Uterus (tissue), 4 donors: ENCODE measurements around the gene SDK2. TPM values are rescaled to one million over a fixed set of nuclear protein-coding genes. Genes with fewer than 3 reads are reported as not detected.

Experiments used
- DNase-seq, 2 donors: peaks; one replicate each; pipeline ENCODE4 v3.0.0-alpha.2; 2019 to 2020
- H3K27ac ChIP-seq, 2 donors: fragments of 200-600 bp; sonication (generic); 1 replicate in 1 of 2; 2 replicates in 1 of 2; pipeline ENCODE4 v1.5.1; 2016 to 2018
- H3K27me3 ChIP-seq, 2 donors: fragments of 200-600 bp; sonication (generic); one replicate each; pipeline ENCODE4 v1.5.1; 2018 to 2019; ENCODE audit warnings: control low read depth in 1 of 2
- H3K36me3 ChIP-seq, 2 donors: fragments of 200-600 bp; sonication (generic); one replicate each; pipeline ENCODE4 v1.5.1; 2019; ENCODE audit warnings: control low read depth in 1 of 2
- H3K4me1 ChIP-seq, 2 donors: fragments of 200-600 bp; sonication (generic); one replicate each; pipeline ENCODE4 v1.5.1; 2018 to 2019; ENCODE audit warnings: control low read depth in 1 of 2
- H3K4me3 ChIP-seq, 2 donors: fragments of 200-600 bp; sonication (generic); 1 replicate in 1 of 2; 2 replicates in 1 of 2; pipeline ENCODE4 v1.5.1; 2018 to 2019; ENCODE audit warnings: mild to moderate bottlenecking in 1 of 2
- H3K9me3 ChIP-seq, 2 donors: fragments of 200-600 bp; sonication (generic); one replicate each; pipeline ENCODE4 v1.5.1; 2019; ENCODE audit warnings: control low read depth in 1 of 2
- POLR2A ChIP-seq, 2 donors: fragments of 450-650 bp; IDR thresholded peaks; one replicate each; pipeline ENCODE4 v1.6.1; 2016; ENCODE audit warnings: antibody characterized with exemption in 2 of 2, mild to moderate bottlenecking in 1 of 2, moderate library complexity in 1 of 2
- intact Hi-C: fragments of 100-400 bp; cut with DNase I; formaldehyde crosslinking; loops from one replicate; pipeline ENCODE4 v1.15.1; 2023; ENCODE audit warnings: low total_unique reads
- total RNA-seq, 4 donors: library from RNA; depleted of rRNA in 3 of 4; stranded (reverse); fragments of >200 nt in 3 of 4; gene quantifications; one replicate each; pipeline versions ENCODE4 v1.1.0 to v1.2.4, GENCODE V29; 2014 to 2023
- TF ChIP-seq, protein P1 (sequence below), 4 experiments: fragments of 200-600 bp in 2 of 4; fragments of 450-650 bp in 2 of 4; sonication (generic) in 2 of 4; IDR thresholded peaks; one replicate each; pipeline ENCODE4 v1.5.1; 2016 to 2019; ENCODE audit warnings: antibody characterized with exemption in 4 of 4, mild to moderate bottlenecking in 2 of 4, moderate library complexity in 1 of 4
- donor health status: DM: yes; HTN: yes; CAD: no.

Gene SDK2
- total RNA-seq, 4 donors from 2014 or later, result 1.1 to 5.0 TPM; not detected in 2

DNA sequence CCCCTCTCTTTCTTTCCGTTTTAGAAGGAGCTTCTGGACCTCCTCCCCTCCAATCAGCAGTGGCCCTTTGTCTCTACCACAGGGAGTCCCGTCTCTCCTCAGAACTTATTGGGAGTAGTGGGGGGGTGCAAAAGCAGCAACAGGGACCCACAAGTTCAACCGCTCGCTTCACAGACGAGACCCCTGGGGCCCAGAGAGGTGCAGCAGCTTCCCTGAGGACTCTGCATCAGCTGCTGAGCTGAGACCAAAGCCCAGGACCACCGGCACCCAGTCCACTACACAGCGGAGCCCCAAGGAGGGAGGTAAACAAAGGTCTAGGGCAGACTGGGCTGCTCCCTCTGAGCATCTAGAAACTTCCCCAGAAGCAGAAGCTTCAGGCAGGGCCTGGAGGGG, 123.9 kb downstream of the SDK2 start:
- DNase-seq, result no peak
- Histone ChIP-seq H3K4me1 (no peaks in the 10 kb centered on the region), H3K9me3 (no peaks in the 10 kb centered on the region), H3K27me3 (no peaks in the 10 kb centered on the region), H3K36me3 (no peaks in the 10 kb centered on the region), H3K4me3 (no peak overlapping the region), H3K27ac (no peak overlapping the region)
- no peak for TF ChIP-seq POLR2A (IDR thresholded peaks at IDR 0.05)
- TF ChIP-seq, protein P1, sequence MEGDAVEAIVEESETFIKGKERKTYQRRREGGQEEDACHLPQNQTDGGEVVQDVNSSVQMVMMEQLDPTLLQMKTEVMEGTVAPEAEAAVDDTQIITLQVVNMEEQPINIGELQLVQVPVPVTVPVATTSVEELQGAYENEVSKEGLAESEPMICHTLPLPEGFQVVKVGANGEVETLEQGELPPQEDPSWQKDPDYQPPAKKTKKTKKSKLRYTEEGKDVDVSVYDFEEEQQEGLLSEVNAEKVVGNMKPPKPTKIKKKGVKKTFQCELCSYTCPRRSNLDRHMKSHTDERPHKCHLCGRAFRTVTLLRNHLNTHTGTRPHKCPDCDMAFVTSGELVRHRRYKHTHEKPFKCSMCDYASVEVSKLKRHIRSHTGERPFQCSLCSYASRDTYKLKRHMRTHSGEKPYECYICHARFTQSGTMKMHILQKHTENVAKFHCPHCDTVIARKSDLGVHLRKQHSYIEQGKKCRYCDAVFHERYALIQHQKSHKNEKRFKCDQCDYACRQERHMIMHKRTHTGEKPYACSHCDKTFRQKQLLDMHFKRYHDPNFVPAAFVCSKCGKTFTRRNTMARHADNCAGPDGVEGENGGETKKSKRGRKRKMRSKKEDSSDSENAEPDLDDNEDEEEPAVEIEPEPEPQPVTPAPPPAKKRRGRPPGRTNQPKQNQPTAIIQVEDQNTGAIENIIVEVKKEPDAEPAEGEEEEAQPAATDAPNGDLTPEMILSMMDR (IDR thresholded peaks at IDR 0.05), result no peak
- intact Hi-C loops, result no loop called here

DNA sequence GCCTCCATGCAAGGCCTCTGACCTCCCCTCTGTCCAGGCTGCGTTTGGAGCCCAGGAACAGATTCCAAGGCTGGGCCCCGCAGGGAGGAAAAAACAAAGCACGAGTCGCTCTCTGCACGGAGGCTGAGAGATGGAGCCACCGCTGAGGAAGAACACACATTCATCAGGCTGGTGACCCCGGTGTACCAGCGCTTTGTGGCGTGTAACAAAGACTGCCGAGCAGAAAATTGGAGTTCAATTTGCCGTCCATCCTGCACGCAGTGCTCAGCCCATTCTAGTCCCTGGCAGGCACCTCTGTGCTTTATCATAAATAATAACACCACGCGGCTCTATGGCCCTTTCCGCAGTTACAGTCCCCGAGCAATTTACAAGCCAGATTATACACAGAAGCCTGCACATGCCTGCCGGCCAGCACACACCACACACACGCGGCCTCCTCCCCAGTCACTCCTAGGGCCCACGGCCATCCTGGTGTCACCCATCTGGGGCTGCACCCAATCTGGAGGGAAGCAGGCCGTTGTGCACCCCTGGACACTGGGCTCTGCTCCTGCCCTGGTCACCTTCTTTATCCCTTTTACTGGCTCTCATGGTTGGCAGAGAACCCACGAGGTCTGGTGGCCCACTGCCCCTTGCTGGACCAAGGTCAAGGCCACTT, 124.4 kb downstream of the SDK2 start:
- Histone ChIP-seq H3K9me3 (no peaks in the 10 kb centered on the region), H3K36me3 (no peaks in the 10 kb centered on the region), H3K27ac (no peak overlapping the region), H3K4me1 (no peaks in the 10 kb centered on the region), H3K27me3 (no peaks in the 10 kb centered on the region), H3K4me3 (no peak overlapping the region)
- intact Hi-C loops, result no loop called here
- no peak for TF ChIP-seq POLR2A (IDR thresholded peaks at IDR 0.05)
- TF ChIP-seq, protein P1 (IDR thresholded peaks at IDR 0.05), result no peak
- DNase-seq, result no peak

DNA sequence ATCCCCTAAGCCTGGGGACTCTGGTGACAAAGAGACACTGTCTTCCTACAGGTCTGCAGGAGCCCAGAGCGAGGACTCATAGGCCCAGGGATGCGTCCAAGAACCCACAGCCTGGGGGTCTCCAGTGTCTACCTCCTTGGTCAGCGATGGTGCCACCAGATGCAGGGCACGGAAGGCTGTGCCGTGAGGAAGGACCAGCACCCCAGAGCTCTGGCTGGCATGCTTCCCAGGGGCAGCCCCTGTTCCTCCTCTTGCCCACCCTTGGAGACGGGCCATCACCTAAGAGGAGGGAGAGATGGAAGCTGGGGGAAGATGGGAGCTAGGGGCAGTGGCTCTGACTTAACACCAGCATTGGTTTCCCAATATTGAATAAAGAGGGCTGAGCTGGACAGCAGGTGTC, 125.2 kb downstream of the SDK2 start:
- no peak overlapping the region for H3K4me3 ChIP-seq
- intact Hi-C loops, result no loop called here
- H3K9me3 ChIP-seq, result no peaks in the 10 kb centered on the region
- TF ChIP-seq, protein P1 (IDR thresholded peaks at IDR 0.05), result no peak
- no peak for TF ChIP-seq POLR2A (IDR thresholded peaks at IDR 0.05)
- no peaks in the 10 kb centered on the region for H3K4me1 ChIP-seq
- no peak overlapping the region for H3K27ac ChIP-seq
- no peak for DNase-seq
- no peaks in the 10 kb centered on the region for H3K27me3 ChIP-seq
- H3K36me3 ChIP-seq, result no peaks in the 10 kb centered on the region

DNA sequence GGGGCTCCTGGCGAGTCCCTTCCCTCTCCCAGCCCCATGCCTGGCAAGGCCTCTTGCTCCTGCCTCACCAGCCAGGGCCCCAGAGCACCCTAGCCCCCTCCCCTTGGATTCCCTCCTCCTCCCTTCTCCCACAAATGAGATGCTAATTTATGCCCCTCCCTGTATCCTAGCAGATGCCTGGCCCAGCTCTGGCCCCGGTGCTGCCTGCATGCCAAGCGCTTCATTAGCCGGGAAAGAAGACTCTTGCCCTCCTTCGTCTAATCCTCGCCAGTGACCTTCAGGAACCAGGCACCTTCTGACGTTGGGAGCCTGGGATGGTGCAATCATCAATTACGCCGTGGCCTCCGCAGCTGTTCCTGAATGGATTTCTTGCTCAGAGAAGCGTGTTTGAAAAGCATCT, 127.8 kb downstream of the SDK2 start:
- H3K4me3 ChIP-seq, result no peak overlapping the region
- no peaks in the 10 kb centered on the region for H3K4me1 ChIP-seq
- intact Hi-C loops, result no loop called here
- TF ChIP-seq, protein P1 (IDR thresholded peaks at IDR 0.05), result no peak
- TF ChIP-seq POLR2A (IDR thresholded peaks at IDR 0.05), result no peak
- no peak for DNase-seq
- no peaks in the 10 kb centered on the region for H3K9me3 ChIP-seq
- H3K27me3 ChIP-seq, result no peaks in the 10 kb centered on the region
- H3K36me3 ChIP-seq, result no peaks in the 10 kb centered on the region
- no peak overlapping the region for H3K27ac ChIP-seq

DNA sequence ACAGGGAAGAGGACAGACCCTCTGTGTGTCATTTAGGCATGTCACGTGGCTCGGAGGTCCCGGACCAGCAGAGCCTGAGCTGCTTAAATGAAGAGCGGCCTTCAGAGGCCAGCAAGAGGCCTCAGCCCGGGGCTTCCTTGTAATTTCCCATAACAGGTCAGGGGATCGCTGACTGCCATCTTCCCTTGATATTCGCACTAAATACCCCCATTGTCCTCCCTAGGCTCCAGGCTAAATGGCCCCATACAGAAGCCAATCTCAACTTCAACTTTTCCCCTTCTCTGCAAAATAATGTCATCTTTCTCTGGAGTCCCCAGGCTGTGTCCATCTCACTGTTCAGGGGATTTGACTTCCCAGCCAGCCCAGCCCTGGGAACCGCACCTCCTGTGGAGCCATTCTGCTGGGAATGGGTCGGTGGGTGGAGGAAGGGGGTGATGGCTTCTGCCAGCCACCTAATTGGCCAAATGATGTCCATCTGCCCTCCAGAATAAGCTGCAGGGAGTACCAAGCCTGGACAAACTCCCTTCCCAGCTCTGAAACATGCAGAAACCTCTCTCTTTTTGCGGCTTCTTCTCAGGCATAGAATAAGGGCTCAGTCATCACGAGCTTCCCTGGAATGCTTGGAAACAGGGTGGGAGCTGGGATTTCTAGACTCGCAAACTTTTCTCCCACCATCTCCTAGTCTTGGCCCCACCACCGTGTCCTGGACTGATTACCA, 129.9 kb downstream of the SDK2 start:
- TF ChIP-seq, protein P1 (IDR thresholded peaks at IDR 0.05), result no peak
- no peak for TF ChIP-seq POLR2A (IDR thresholded peaks at IDR 0.05)
- no peaks in the 10 kb centered on the region for H3K36me3 ChIP-seq
- no peak for DNase-seq
- intact Hi-C loops, result no loop called here
- H3K27ac ChIP-seq, result no peak overlapping the region
- no peak overlapping the region for H3K4me3 ChIP-seq
- no peaks in the 10 kb centered on the region for H3K9me3 ChIP-seq
- H3K4me1 ChIP-seq, result no peaks in the 10 kb centered on the region
- no peaks in the 10 kb centered on the region for H3K27me3 ChIP-seq
